ENCODE measurements around the gene LDLRAD4. TPM values are rescaled to one million over a fixed set of nuclear protein-coding genes. Genes with fewer than 3 reads are reported as not detected.

The LDLRAD4 gene
- total RNA-seq, 2 experiments from 2014 or later = 37.3 to 38.5 TPM

DNA sequence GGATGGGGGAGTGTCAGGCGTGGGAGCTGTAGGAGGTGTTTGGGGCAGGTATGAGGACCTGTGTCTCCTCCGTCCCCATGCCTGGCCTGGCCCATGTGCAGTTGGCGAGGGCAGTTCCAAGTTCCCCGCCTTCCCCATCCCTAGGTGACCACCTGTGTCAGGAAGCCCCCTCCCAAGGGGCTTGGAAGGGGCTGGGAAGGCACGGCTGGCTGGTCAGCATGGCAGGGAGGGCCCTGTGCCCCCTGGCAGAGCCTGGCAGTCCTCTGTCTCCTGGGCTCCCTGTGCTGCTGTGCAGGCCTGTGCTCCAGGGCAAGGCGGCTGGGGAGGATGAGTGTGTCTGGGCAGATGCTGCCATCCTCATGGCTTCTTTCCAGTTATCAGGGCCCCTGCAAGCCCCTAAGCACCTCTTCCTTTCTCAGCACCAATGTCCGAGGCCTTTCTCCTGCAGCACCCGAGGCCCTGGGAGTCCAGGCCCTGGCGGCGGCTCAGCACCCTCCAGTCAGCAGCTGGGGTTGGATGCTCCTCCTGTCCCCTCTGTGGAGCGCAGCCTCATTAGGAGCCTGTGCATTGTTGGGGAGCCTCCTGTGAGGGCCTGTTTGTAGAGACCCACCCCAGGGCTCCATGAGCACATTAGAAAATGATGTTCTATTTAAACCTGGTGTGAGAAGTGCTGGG lies 406.1 kb downstream of the LDLRAD4 start:
- H3K4me3 Mint-ChIP-seq = no peak overlapping the region
- TF ChIP-seq, protein P1, sequence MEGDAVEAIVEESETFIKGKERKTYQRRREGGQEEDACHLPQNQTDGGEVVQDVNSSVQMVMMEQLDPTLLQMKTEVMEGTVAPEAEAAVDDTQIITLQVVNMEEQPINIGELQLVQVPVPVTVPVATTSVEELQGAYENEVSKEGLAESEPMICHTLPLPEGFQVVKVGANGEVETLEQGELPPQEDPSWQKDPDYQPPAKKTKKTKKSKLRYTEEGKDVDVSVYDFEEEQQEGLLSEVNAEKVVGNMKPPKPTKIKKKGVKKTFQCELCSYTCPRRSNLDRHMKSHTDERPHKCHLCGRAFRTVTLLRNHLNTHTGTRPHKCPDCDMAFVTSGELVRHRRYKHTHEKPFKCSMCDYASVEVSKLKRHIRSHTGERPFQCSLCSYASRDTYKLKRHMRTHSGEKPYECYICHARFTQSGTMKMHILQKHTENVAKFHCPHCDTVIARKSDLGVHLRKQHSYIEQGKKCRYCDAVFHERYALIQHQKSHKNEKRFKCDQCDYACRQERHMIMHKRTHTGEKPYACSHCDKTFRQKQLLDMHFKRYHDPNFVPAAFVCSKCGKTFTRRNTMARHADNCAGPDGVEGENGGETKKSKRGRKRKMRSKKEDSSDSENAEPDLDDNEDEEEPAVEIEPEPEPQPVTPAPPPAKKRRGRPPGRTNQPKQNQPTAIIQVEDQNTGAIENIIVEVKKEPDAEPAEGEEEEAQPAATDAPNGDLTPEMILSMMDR (IDR thresholded peaks at IDR 0.05) = no peak
- H3K27me3 Mint-ChIP-seq = no peaks in the 10 kb centered on the region
- no peak overlapping the region for H3K27ac Mint-ChIP-seq
- intact Hi-C loops (cut with micrococcal nuclease) = no loop called here
- peaks cover 24% of the 10 kb centered on the region for H3K4me1 Mint-ChIP-seq (ENCODE audit: low read depth)
- POLR2A ChIA-PET = no interaction called here
- H3K9me3 Mint-ChIP-seq = no peaks in the 10 kb centered on the region
- DNase-seq = no peak
- CTCF ChIA-PET = interaction anchor here (2.2 to 2.8 kb wide), 2 partner anchors 66 to 408 kb away, joined by 6 to 19 read pairs; no protein-coding TSS in a partner anchor
- ATAC-seq = no peak
- peaks cover 7% of the 10 kb centered on the region for H3K36me3 Mint-ChIP-seq (ENCODE audit: low read depth)

DNA sequence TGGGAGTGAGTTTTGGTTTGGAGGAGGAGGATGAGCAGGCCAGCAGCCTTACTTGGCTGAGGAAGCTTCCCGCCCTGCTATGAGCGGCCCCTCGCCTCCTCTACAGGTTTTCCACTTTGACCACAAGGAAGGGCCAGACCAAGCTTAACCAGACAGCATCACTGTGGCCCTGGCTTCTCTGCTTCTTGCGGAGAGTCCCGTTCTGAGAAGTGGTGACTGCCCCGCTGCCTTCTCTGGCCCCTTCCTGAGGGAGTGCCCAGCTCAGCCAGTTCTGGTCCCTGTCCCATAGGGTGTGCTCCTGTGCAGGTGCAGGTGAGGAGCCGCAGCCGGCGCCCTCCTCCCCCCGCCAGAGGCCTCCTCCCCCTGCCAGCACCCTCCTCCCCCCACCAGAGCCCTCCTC lies 406.8 kb downstream of the LDLRAD4 start:
- intact Hi-C loops (cut with micrococcal nuclease) = no loop called here
- Mint-ChIP-seq H3K27me3 (no peaks in the 10 kb centered on the region), H3K9me3 (no peaks in the 10 kb centered on the region), H3K4me1 (ENCODE audit: low read depth) (peaks cover 29% of the 10 kb centered on the region), H3K36me3 (ENCODE audit: low read depth) (peaks cover 7% of the 10 kb centered on the region), H3K27ac (no peak overlapping the region), H3K4me3 (no peak overlapping the region)
- ATAC-seq = no peak
- ChIA-PET CTCF (interaction anchor here (2.8 kb wide), 1 partner anchor 67 kb away, joined by 19 read pairs; no protein-coding TSS in a partner anchor), POLR2A (no interaction called here)
- TF ChIP-seq, protein P1 (IDR thresholded peaks at IDR 0.05) = no peak
- DNase-seq = no peak

DNA sequence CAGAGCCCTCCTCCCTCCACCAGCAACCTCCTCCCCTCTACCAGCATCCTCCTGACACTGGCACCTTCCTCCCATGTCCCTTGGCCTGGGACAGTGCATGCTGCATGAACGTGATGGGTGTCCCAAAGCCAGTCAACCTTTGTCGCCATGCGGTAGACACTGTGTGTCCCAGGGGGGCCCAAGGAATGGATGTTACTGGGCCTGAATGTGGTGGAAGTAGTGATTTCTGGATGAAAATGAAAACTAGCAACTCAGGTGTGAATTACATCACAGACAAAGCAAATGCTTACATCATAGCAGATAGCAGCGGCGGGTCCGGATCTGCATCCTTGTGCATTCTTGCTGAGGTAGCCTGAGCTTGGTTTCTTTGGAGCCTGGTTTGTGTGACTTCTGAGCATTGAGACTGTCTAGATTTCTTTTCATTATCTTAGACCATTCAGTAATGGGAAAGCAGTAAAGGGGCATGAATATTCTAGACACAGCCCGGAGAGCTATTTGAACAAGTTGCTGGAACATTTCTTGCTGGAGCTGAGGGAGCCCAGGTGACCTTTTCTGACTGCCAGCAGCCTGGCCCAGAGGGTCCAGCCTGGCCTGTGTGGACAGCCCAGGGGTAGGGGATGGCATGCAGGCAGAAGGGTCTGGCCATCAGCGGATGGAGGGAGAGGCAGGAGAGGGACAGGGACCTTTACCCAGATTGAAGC lies 407.4 kb downstream of the LDLRAD4 start:
- intact Hi-C loops (cut with micrococcal nuclease) = no loop called here

DNA sequence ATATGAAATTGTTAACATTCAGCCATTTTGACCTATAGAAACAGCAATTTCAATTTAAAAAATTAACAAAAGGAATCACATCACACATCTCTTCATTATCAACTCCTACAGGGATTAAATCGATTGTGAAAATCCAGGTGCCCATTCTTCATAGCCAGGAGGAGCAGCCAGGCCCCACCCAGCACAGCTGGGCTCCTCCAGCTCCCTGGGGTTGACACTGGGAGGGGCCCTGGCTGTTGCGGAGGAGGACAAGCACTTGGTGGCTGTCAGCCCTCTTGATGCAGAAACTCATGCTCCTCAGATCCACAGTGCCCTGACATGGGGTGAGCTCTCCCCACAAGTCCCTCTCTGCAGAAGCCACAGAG lies 408.0 kb downstream of the LDLRAD4 start:
- Mint-ChIP-seq H3K27ac (no peak overlapping the region), H3K27me3 (no peaks in the 10 kb centered on the region), H3K4me1 (ENCODE audit: low read depth) (peaks cover 29% of the 10 kb centered on the region), H3K9me3 (no peaks in the 10 kb centered on the region), H3K36me3 (ENCODE audit: low read depth) (peaks cover 6% of the 10 kb centered on the region), H3K4me3 (no peak overlapping the region)
- DNase-seq (no peak), ATAC-seq (no peak)
- ChIA-PET CTCF (interaction anchor here (1.8 to 2.8 kb wide), 2 partner anchors 68 to 411 kb away, joined by 4 to 19 read pairs; no protein-coding TSS in a partner anchor), POLR2A (interaction anchor here (1.1 kb wide), 1 partner anchor 59 kb away, joined by 3 read pairs; no protein-coding TSS in a partner anchor)
- intact Hi-C loops (cut with micrococcal nuclease) = no loop called here
- TF ChIP-seq, protein P1 (IDR thresholded peaks at IDR 0.05) = no peak

More for the DNA sequence above, 407.4 kb downstream of the LDLRAD4 start:
- H3K36me3 Mint-ChIP-seq (ENCODE audit: low read depth) = peaks cover 7% of the 10 kb centered on the region
- peaks cover 29% of the 10 kb centered on the region for H3K4me1 Mint-ChIP-seq (ENCODE audit: low read depth)
- ATAC-seq = no peak
- H3K9me3 Mint-ChIP-seq = no peaks in the 10 kb centered on the region
- peak overlapping the region; percentile 31 for H3K27ac Mint-ChIP-seq
- DNase-seq = no peak
- H3K4me3 Mint-ChIP-seq = no peak overlapping the region
- CTCF ChIA-PET = interaction anchor here (1.8 to 2.8 kb wide), 2 partner anchors 67 to 410 kb away, joined by 4 to 19 read pairs; no protein-coding TSS in a partner anchor
- H3K27me3 Mint-ChIP-seq = no peaks in the 10 kb centered on the region
- POLR2A ChIA-PET = interaction anchor here (1.1 kb wide), 1 partner anchor 58 kb away, joined by 3 read pairs; no protein-coding TSS in a partner anchor
- TF ChIP-seq, protein P1 (IDR thresholded peaks at IDR 0.05) = no peak

DNA sequence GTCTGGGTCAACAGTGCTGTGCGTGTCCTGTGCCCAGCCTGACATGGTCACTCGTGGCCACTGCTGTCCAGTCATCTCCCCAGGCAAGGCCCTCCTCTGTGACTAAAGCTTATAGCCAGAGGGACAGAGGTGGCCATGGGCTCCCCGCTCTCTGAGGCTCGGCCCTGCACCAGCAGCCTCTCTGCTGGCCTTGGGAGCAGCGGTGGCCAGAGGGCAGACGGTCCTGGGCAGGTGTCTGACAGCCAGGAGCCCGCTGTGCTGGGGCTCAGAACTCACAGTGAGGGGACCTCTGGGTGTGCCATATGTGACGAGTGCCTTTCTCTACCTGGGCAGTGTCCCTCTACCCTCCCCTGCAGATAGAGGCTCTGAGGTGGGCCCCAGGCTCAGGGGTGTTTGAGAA lies 409.1 kb downstream of the LDLRAD4 start:
- no peak overlapping the region for H3K4me3 Mint-ChIP-seq
- peaks cover 29% of the 10 kb centered on the region for H3K4me1 Mint-ChIP-seq (ENCODE audit: low read depth)
- peaks cover 9% of the 10 kb centered on the region for H3K36me3 Mint-ChIP-seq (ENCODE audit: low read depth)
- no peak overlapping the region for H3K27ac Mint-ChIP-seq
- TF ChIP-seq, protein P1 (IDR thresholded peaks at IDR 0.05) = no peak
- DNase-seq = no peak
- CTCF ChIA-PET = interaction anchor here (1.8 to 5.8 kb wide), 3 partner anchors 69 to 412 kb away, joined by 4 to 81 read pairs (median 19); no protein-coding TSS in a partner anchor
- H3K27me3 Mint-ChIP-seq = no peaks in the 10 kb centered on the region
- no peaks in the 10 kb centered on the region for H3K9me3 Mint-ChIP-seq
- intact Hi-C loops (cut with micrococcal nuclease) = no loop called here
- POLR2A ChIA-PET = no interaction called here
- ATAC-seq = no peak
